HepG2 (cell line): ENCODE results near the gene PKP3. TPM values are rescaled to one million over a fixed set of nuclear protein-coding genes. Genes with fewer than 3 reads are reported as not detected.

Experiments used
- ATAC-seq: fragments of 200-7000 bp; cut with Tn5 transposase; 3 replicates; pipeline ENCODE4 v1.9.1; 2020; ENCODE audit warnings: mild to moderate bottlenecking, moderate library complexity
- BruUV-seq: library from RNA; stranded (reverse); fragments of 400-500 nt; replicated peaks from 2 replicates; lab custom pipeline; 2021; lab: Mats Ljungman, UMichigan
- CTCF ChIA-PET: fragments of 300-600 bp; formaldehyde crosslinking; extraction: SDS; loops from one replicate; lab custom pipeline; 2021; ENCODE audit warnings: low total read pairs, inconsistent platforms, low intra/inter-chr PET ratio; lab: Yijun Ruan, JAX
- POLR2A ChIA-PET: fragments of 350-600 bp; sonication (Branson Sonifier 250); formaldehyde crosslinking; loops from one replicate; lab custom pipeline; 2020; ENCODE audit warnings: antibody characterized with exemption, inconsistent platforms; lab: Yijun Ruan, JAX
- DNase-seq: peaks from one replicate; pipeline ENCODE4 v3.0.0-alpha.2; 2015; ENCODE audit warnings: low spot score
- FAIRE-seq: peaks from 3 replicates; lab custom pipeline; 2011; peaks lifted over from hg19 to GRCh38; lab: Jason Lieb, UNC
- H2AFZ ChIP-seq: one replicate; pipeline ENCODE4 v1.6.1; 2011; ENCODE audit warnings: low read length, inconsistent platforms
- H3K27ac ChIP-seq: fragments of 300-600 bp; 3 replicates; pipeline ENCODE4 v1.8.0; 2011; ENCODE audit warnings: mixed run types, mild to moderate bottlenecking, mixed read lengths, low read length, inconsistent platforms; ENCODE audit not compliant: insufficient read depth; ENCODE audit errors: extremely low read length
- H3K27me3 ChIP-seq, 2 experiments: fragments of 200-600 bp in 1 of 2; 2 replicates in 1 of 2; 3 replicates in 1 of 2; pipeline versions ENCODE4 v1.6.0 to v1.8.0; 2011; ENCODE audit warnings: low read length in 2 of 2, mild to moderate bottlenecking in 2 of 2, moderate library complexity in 2 of 2, inconsistent platforms in 1 of 2; ENCODE audit not compliant: insufficient read depth in 2 of 2, control insufficient read depth in 1 of 2
- H3K36me3 ChIP-seq, 2 experiments: fragments of 200-600 bp in 1 of 2; replicated peaks in 1 of 2; 2 replicates in 1 of 2; 3 replicates in 1 of 2; pipeline versions ENCODE4 v1.5.1 to v1.8.0; 2011; ENCODE audit warnings: low read length in 2 of 2, inconsistent platforms in 1 of 2; ENCODE audit not compliant: insufficient read depth in 2 of 2, control insufficient read depth in 1 of 2
- H3K4me1 ChIP-seq: 2 replicates; pipeline ENCODE4 v1.5.1; 2012; ENCODE audit warnings: low read length, inconsistent platforms; ENCODE audit not compliant: insufficient read depth
- H3K4me2 ChIP-seq: 2 replicates; pipeline ENCODE4 v1.6.0; 2011; ENCODE audit warnings: low read depth, low read length, inconsistent platforms
- H3K4me3 ChIP-seq, 3 experiments: fragments of 200-600 bp in 1 of 3; sonication (generic), shearing (Covaris generic) in 1 of 3; replicated peaks in 1 of 3; 2 replicates each; pipeline ENCODE4 v1.5.1; 2011 to 2016; ENCODE audit warnings: low read length in 3 of 3, inconsistent platforms in 2 of 3, low read depth in 2 of 3, mild to moderate bottlenecking in 2 of 3, control low read depth in 1 of 3, mixed read lengths in 1 of 3; ENCODE audit not compliant: insufficient read depth in 1 of 3
- H3K79me2 ChIP-seq: one replicate; pipeline ENCODE4 v1.6.1; 2011; ENCODE audit warnings: low read length, inconsistent platforms; ENCODE audit not compliant: insufficient read depth
- H3K9ac ChIP-seq: 2 replicates; pipeline ENCODE4 v1.6.0; 2011; ENCODE audit warnings: mild to moderate bottlenecking, low read depth, low read length, inconsistent platforms; ENCODE audit not compliant: insufficient read depth
- H3K9me3 ChIP-seq: 2 replicates; pipeline ENCODE4 v1.5.1; 2012; ENCODE audit warnings: mild to moderate bottlenecking, low read length
- H4K20me1 ChIP-seq: 2 replicates; pipeline ENCODE4 v1.6.0; 2011; ENCODE audit warnings: inconsistent platforms, mild to moderate bottlenecking, low read length, moderate library complexity; ENCODE audit not compliant: insufficient read depth
- CTCF ChIP-seq: sonication (generic); formaldehyde crosslinking; IDR thresholded peaks from 2 replicates; pipeline ENCODE4 v1.5.0; 2020; ENCODE audit warnings: mild to moderate bottlenecking, missing genetic modification reagents, moderate library complexity
- KDM6A ChIP-seq: IDR thresholded peaks from 2 replicates; pipeline ENCODE4 v1.6.1; 2016; ENCODE audit warnings: low read depth
- PATZ1 ChIP-seq: sonication (generic); formaldehyde crosslinking; IDR thresholded peaks from 2 replicates; pipeline ENCODE4 v1.4.0; 2020; ENCODE audit warnings: missing genetic modification reagents
- TARDBP ChIP-seq: sonication (generic); formaldehyde crosslinking; IDR thresholded peaks from 2 replicates; pipeline ENCODE4 v1.8.0; 2022; ENCODE audit warnings: mild to moderate bottlenecking, missing genetic modification reagents
- ZNF501 ChIP-seq: sonication (generic); formaldehyde crosslinking; IDR thresholded peaks from 2 replicates; pipeline ENCODE4 v1.5.1; 2020; ENCODE audit warnings: mild to moderate bottlenecking, moderate library complexity, missing genetic modification reagents
- ZNF713 ChIP-seq: sonication (generic); formaldehyde crosslinking; IDR thresholded peaks from 2 replicates; pipeline ENCODE4 v1.4.0; 2020; ENCODE audit warnings: mild to moderate bottlenecking, missing genetic modification reagents
- ZNF777 ChIP-seq: sonication (generic); formaldehyde crosslinking; IDR thresholded peaks from 2 replicates; pipeline ENCODE4 v1.4.0; 2020; ENCODE audit warnings: missing genetic modification reagents
- WGBS: methylation state at CpG from one replicate; pipeline ENCODE4 v1.1.6; 2017; ENCODE audit warnings: low lambda C conversion rate; 5-methylcytosine and 5-hydroxymethylcytosine counted together
- in situ Hi-C: cut with HindIII; loops from 2 replicates; pipeline ENCODE4 v1.10.0; 2017; ENCODE audit warnings: low pct_unique_long_range_greater_than_20kb; ENCODE audit not compliant: extremely low pct_ligation_motif_present
- intact Hi-C: fragments of 100-400 bp; cut with micrococcal nuclease; formaldehyde crosslinking; loops from one replicate; pipeline ENCODE4 v1.10.0; 2022; ENCODE audit not compliant: unreplicated experiment
- polyA plus RNA-seq, 8 experiments: library from polyadenylated mRNA; depleted of rRNA in 3 of 8; stranded (reverse) in 7 of 8; unstranded in 1 of 8; fragments of >200 nt; fragmentation: Illumina TruSeq in 4 of 8; extraction: Trizol in 4 of 8; gene quantifications; 2 replicates each; pipeline versions ENCODE4 v1.2.1 to v1.2.3, GENCODE V29; 2011 to 2016; ENCODE audit warnings: low read depth in 4 of 8, missing spikeins in 1 of 8, mixed read lengths in 1 of 8; ENCODE audit not compliant: insufficient read depth in 1 of 8
- total RNA-seq, 5 experiments: library from RNA; depleted of rRNA; stranded (reverse); fragments of >200 nt; fragmentation: Illumina TruSeq; extraction: Trizol; gene quantifications; 2 replicates each; pipeline ENCODE4 v1.2.3, GENCODE V29; 2016; ENCODE audit warnings: low read depth in 1 of 5
- TF ChIP-seq, protein P1 (sequence below): sonication (generic); formaldehyde crosslinking; IDR thresholded peaks from 2 replicates; pipeline ENCODE4 v1.4.0; 2020; ENCODE audit warnings: missing genetic modification reagents
- TF ChIP-seq, protein P2 (sequence below), 2 experiments: IDR thresholded peaks; 2 replicates each; pipeline ENCODE4 v1.6.1; 2011 to 2012; ENCODE audit warnings: low read length in 2 of 2, borderline replicate concordance in 1 of 2, low read depth in 1 of 2, mild to moderate bottlenecking in 1 of 2, moderate library complexity in 1 of 2
- TF ChIP-seq, protein P3 (sequence below): sonication (generic); IDR thresholded peaks from 2 replicates; pipeline ENCODE4 v1.6.1; 2016; ENCODE audit warnings: low read depth, borderline replicate concordance

PKP3 gene
- total and polyA plus RNA-seq, 2 of the 13 experiments (the other 11 are each of a cell fraction or from before 2014, with no cell fraction given), result 18.0 to 28.7 TPM

GRCh38 chr11:368414-369335, 25.3 kb upstream of the PKP3 start:
- 2% methylated on average over 10 of the region's 61 CpGs for WGBS
- in situ Hi-C loops, result loop anchor here (5.0 kb wide), 1 partner anchor 66 kb away; no protein-coding TSS in a partner anchor
- POLR2A ChIA-PET, result interaction anchor here (0.8 to 0.9 kb wide), 2 partner anchors 13 to 17 kb away, joined by 3 to 4 read pairs; no protein-coding TSS in a partner anchor
- no peaks in the 10 kb centered on the region for H3K9me3 ChIP-seq
- H3K27ac ChIP-seq, result no peak overlapping the region
- peaks cover 8 to 31% of the 10 kb centered on the region in 2 experiments; a peak in 4 of 5 replicates for H3K27me3 ChIP-seq
- H3K4me1 ChIP-seq, result peaks cover 55% of the 10 kb centered on the region
- peak; percentile 67 for ATAC-seq
- no peak overlapping the region for H2AFZ ChIP-seq
- intact Hi-C loops, result no loop called here
- CTCF ChIA-PET, result no interaction called here
- H3K4me2 ChIP-seq, result peak overlapping the region; percentile 78
- 0 out of 2 replicates have a peak, but pooled peaks cover 4% of the 10 kb centered on the region for H4K20me1 ChIP-seq
- peaks cover 0 to 7% of the 10 kb centered on the region in 2 experiments; a peak in 2 of 5 replicates for H3K36me3 ChIP-seq
- peak overlapping the region; percentile 28; the same call in 1 of the 2 replicates for H3K9ac ChIP-seq
- no TSS peak for BruUV-seq
- no peak for FAIRE-seq
- peak overlapping the region; percentile 46 to 76 (median 49) for H3K4me3 ChIP-seq
- DNase-seq, result peak; percentile 27
- no peaks in the 10 kb centered on the region for H3K79me2 ChIP-seq
- TF ChIP-seq CTCF (CRISPR knock-in tag) (peak; percentile 10; the same call in 1 of the 2 replicates), PATZ1 (CRISPR knock-in tag) (peak; percentile 85), KDM6A (CRISPR knock-in tag) (no peak), ZNF777 (CRISPR knock-in tag) (peak; percentile 37; the same call in 1 of the 2 replicates), ZNF713 (no peak), ZNF501 (CRISPR knock-in tag) (no peak), TARDBP (no peak)
- TF ChIP-seq, protein P1, sequence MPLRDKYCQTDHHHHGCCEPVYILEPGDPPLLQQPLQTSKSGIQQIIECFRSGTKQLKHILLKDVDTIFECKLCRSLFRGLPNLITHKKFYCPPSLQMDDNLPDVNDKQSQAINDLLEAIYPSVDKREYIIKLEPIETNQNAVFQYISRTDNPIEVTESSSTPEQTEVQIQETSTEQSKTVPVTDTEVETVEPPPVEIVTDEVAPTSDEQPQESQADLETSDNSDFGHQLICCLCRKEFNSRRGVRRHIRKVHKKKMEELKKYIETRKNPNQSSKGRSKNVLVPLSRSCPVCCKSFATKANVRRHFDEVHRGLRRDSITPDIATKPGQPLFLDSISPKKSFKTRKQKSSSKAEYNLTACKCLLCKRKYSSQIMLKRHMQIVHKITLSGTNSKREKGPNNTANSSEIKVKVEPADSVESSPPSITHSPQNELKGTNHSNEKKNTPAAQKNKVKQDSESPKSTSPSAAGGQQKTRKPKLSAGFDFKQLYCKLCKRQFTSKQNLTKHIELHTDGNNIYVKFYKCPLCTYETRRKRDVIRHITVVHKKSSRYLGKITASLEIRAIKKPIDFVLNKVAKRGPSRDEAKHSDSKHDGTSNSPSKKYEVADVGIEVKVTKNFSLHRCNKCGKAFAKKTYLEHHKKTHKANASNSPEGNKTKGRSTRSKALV (CRISPR knock-in tag), result peak; percentile 43; the same call in 1 of the 2 replicates
- TF ChIP-seq, protein P2, sequence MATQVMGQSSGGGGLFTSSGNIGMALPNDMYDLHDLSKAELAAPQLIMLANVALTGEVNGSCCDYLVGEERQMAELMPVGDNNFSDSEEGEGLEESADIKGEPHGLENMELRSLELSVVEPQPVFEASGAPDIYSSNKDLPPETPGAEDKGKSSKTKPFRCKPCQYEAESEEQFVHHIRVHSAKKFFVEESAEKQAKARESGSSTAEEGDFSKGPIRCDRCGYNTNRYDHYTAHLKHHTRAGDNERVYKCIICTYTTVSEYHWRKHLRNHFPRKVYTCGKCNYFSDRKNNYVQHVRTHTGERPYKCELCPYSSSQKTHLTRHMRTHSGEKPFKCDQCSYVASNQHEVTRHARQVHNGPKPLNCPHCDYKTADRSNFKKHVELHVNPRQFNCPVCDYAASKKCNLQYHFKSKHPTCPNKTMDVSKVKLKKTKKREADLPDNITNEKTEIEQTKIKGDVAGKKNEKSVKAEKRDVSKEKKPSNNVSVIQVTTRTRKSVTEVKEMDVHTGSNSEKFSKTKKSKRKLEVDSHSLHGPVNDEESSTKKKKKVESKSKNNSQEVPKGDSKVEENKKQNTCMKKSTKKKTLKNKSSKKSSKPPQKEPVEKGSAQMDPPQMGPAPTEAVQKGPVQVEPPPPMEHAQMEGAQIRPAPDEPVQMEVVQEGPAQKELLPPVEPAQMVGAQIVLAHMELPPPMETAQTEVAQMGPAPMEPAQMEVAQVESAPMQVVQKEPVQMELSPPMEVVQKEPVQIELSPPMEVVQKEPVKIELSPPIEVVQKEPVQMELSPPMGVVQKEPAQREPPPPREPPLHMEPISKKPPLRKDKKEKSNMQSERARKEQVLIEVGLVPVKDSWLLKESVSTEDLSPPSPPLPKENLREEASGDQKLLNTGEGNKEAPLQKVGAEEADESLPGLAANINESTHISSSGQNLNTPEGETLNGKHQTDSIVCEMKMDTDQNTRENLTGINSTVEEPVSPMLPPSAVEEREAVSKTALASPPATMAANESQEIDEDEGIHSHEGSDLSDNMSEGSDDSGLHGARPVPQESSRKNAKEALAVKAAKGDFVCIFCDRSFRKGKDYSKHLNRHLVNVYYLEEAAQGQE (IDR thresholded peaks at IDR 0.05; ENCODE audit: borderline replicate concordance in 1 of 2, low read depth in 1 of 2, low read length in 2 of 2), result peak in 1 of 2 experiments; percentile 69; a peak in 2 of 4 replicates
- TF ChIP-seq, protein P3, sequence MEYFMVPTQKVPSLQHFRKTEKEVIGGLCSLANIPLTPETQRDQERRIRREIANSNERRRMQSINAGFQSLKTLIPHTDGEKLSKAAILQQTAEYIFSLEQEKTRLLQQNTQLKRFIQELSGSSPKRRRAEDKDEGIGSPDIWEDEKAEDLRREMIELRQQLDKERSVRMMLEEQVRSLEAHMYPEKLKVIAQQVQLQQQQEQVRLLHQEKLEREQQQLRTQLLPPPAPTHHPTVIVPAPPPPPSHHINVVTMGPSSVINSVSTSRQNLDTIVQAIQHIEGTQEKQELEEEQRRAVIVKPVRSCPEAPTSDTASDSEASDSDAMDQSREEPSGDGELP, result peak; percentile 69; the same call in 1 of the 2 replicates
